ENCODE data around the gene BRS3. TPM values are rescaled to one million over a fixed set of nuclear protein-coding genes. Genes with fewer than 3 reads are reported as not detected.
A peak's percentile ranks its signal among the peaks of the same experiment; 100 is the strongest.

BRS3 gene
- total and polyA plus RNA-seq, 9 of the 15 experiments (the other 6 are each of a cell fraction or from before 2014, with no cell fraction given) = not detected

GRCh38 chrX:136456133-136456532 is 31.6 kb upstream of the BRS3 start (continued):
- TF ChIP-seq, protein P1, sequence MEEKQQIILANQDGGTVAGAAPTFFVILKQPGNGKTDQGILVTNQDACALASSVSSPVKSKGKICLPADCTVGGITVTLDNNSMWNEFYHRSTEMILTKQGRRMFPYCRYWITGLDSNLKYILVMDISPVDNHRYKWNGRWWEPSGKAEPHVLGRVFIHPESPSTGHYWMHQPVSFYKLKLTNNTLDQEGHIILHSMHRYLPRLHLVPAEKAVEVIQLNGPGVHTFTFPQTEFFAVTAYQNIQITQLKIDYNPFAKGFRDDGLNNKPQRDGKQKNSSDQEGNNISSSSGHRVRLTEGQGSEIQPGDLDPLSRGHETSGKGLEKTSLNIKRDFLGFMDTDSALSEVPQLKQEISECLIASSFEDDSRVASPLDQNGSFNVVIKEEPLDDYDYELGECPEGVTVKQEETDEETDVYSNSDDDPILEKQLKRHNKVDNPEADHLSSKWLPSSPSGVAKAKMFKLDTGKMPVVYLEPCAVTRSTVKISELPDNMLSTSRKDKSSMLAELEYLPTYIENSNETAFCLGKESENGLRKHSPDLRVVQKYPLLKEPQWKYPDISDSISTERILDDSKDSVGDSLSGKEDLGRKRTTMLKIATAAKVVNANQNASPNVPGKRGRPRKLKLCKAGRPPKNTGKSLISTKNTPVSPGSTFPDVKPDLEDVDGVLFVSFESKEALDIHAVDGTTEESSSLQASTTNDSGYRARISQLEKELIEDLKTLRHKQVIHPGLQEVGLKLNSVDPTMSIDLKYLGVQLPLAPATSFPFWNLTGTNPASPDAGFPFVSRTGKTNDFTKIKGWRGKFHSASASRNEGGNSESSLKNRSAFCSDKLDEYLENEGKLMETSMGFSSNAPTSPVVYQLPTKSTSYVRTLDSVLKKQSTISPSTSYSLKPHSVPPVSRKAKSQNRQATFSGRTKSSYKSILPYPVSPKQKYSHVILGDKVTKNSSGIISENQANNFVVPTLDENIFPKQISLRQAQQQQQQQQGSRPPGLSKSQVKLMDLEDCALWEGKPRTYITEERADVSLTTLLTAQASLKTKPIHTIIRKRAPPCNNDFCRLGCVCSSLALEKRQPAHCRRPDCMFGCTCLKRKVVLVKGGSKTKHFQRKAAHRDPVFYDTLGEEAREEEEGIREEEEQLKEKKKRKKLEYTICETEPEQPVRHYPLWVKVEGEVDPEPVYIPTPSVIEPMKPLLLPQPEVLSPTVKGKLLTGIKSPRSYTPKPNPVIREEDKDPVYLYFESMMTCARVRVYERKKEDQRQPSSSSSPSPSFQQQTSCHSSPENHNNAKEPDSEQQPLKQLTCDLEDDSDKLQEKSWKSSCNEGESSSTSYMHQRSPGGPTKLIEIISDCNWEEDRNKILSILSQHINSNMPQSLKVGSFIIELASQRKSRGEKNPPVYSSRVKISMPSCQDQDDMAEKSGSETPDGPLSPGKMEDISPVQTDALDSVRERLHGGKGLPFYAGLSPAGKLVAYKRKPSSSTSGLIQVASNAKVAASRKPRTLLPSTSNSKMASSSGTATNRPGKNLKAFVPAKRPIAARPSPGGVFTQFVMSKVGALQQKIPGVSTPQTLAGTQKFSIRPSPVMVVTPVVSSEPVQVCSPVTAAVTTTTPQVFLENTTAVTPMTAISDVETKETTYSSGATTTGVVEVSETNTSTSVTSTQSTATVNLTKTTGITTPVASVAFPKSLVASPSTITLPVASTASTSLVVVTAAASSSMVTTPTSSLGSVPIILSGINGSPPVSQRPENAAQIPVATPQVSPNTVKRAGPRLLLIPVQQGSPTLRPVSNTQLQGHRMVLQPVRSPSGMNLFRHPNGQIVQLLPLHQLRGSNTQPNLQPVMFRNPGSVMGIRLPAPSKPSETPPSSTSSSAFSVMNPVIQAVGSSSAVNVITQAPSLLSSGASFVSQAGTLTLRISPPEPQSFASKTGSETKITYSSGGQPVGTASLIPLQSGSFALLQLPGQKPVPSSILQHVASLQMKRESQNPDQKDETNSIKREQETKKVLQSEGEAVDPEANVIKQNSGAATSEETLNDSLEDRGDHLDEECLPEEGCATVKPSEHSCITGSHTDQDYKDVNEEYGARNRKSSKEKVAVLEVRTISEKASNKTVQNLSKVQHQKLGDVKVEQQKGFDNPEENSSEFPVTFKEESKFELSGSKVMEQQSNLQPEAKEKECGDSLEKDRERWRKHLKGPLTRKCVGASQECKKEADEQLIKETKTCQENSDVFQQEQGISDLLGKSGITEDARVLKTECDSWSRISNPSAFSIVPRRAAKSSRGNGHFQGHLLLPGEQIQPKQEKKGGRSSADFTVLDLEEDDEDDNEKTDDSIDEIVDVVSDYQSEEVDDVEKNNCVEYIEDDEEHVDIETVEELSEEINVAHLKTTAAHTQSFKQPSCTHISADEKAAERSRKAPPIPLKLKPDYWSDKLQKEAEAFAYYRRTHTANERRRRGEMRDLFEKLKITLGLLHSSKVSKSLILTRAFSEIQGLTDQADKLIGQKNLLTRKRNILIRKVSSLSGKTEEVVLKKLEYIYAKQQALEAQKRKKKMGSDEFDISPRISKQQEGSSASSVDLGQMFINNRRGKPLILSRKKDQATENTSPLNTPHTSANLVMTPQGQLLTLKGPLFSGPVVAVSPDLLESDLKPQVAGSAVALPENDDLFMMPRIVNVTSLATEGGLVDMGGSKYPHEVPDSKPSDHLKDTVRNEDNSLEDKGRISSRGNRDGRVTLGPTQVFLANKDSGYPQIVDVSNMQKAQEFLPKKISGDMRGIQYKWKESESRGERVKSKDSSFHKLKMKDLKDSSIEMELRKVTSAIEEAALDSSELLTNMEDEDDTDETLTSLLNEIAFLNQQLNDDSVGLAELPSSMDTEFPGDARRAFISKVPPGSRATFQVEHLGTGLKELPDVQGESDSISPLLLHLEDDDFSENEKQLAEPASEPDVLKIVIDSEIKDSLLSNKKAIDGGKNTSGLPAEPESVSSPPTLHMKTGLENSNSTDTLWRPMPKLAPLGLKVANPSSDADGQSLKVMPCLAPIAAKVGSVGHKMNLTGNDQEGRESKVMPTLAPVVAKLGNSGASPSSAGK (IDR thresholded peaks at IDR 0.05) = no peak
- no peak for TF ChIP-seq DACH1 (IDR thresholded peaks at IDR 0.05; ENCODE audit: partially characterized antibody)
- TF ChIP-seq CREM (IDR thresholded peaks at IDR 0.05; ENCODE audit: low read depth) = no peak
- peak; percentile 6; the same call in 1 of the 2 replicates for TF ChIP-seq MAFK (IDR thresholded peaks at IDR 0.05; ENCODE audit: low read length)
- TF ChIP-seq GABPB2 (CRISPR knock-in tag; conservative IDR thresholded peaks at IDR 0.05) = no peak
- 0 out of 2 replicates have a peak, but pooled peaks have one; percentile 27 for TF ChIP-seq SMARCE1 (IDR thresholded peaks at IDR 0.05)
- no peak for TF ChIP-seq PURB (CRISPR knock-in tag; IDR thresholded peaks at IDR 0.05; ENCODE audit: low read depth)
- no peak for TF ChIP-seq TOE1 (IDR thresholded peaks at IDR 0.05; ENCODE audit: borderline replicate concordance)
- no peak for TF ChIP-seq TOE1 (CRISPR knock-in tag; IDR thresholded peaks at IDR 0.05; ENCODE audit: borderline replicate concordance, low read depth)
- TF ChIP-seq C11orf30 (IDR thresholded peaks at IDR 0.05; ENCODE audit: low read depth) = peak; percentile 9; the same call in 1 of the 2 replicates
- TF ChIP-seq NFXL1 (CRISPR knock-in tag; IDR thresholded peaks at IDR 0.05) = no peak
- no peak for TF ChIP-seq CSDE1 (IDR thresholded peaks at IDR 0.05)
- no peak for TF ChIP-seq EP300 (IDR thresholded peaks at IDR 0.05; ENCODE audit: low read length)
- TF ChIP-seq, protein P2, sequence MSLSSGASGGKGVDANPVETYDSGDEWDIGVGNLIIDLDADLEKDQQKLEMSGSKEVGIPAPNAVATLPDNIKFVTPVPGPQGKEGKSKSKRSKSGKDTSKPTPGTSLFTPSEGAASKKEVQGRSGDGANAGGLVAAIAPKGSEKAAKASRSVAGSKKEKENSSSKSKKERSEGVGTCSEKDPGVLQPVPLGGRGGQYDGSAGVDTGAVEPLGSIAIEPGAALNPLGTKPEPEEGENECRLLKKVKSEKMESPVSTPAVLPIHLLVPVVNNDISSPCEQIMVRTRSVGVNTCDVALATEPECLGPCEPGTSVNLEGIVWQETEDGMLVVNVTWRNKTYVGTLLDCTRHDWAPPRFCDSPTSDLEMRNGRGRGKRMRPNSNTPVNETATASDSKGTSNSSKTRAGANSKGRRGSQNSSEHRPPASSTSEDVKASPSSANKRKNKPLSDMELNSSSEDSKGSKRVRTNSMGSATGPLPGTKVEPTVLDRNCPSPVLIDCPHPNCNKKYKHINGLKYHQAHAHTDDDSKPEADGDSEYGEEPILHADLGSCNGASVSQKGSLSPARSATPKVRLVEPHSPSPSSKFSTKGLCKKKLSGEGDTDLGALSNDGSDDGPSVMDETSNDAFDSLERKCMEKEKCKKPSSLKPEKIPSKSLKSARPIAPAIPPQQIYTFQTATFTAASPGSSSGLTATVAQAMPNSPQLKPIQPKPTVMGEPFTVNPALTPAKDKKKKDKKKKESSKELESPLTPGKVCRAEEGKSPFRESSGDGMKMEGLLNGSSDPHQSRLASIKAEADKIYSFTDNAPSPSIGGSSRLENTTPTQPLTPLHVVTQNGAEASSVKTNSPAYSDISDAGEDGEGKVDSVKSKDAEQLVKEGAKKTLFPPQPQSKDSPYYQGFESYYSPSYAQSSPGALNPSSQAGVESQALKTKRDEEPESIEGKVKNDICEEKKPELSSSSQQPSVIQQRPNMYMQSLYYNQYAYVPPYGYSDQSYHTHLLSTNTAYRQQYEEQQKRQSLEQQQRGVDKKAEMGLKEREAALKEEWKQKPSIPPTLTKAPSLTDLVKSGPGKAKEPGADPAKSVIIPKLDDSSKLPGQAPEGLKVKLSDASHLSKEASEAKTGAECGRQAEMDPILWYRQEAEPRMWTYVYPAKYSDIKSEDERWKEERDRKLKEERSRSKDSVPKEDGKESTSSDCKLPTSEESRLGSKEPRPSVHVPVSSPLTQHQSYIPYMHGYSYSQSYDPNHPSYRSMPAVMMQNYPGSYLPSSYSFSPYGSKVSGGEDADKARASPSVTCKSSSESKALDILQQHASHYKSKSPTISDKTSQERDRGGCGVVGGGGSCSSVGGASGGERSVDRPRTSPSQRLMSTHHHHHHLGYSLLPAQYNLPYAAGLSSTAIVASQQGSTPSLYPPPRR (CRISPR knock-in tag; IDR thresholded peaks at IDR 0.05; ENCODE audit: borderline replicate concordance) = no peak
